ENCODE data around the gene HBS1L. TPM values are rescaled to one million over a fixed set of nuclear protein-coding genes. Genes with fewer than 3 reads are reported as not detected.
"Not testable (repeated sequence)": the region's sequence is repeated elsewhere in the genome, so short reads cannot be mapped to it uniquely, and the experiment has no call there.

HBS1L gene
- polyA plus RNA-seq, 1 donor from 2014 or later: 103 TPM

- Histone ChIP-seq H3K4me2 (ENCODE audit: low read length) (no peak overlapping the region), H4K20me1 (ENCODE audit: insufficient read depth) (no peaks in the 10 kb centered on the region), H3K79me2 (replicated peaks; ENCODE audit: insufficient read depth, low read length) (no peaks in the 10 kb centered on the region), H3K4me3 (ENCODE audit: low read length) (no peak overlapping the region), H3K9me3 (ENCODE audit: low read length) (no peaks in the 10 kb centered on the region), H2AFZ (ENCODE audit: low read depth, low read length) (no peak overlapping the region), H3K27ac (ENCODE audit: low read length) (no peak overlapping the region), H3K9me2 (ENCODE audit: insufficient read depth, low read length) (no peaks in the 10 kb centered on the region), H3F3A (ENCODE audit: insufficient read depth, low read length, poor library complexity, severe bottlenecking) (no peaks in the 10 kb centered on the region), H3K9ac (ENCODE audit: low read length) (no peak overlapping the region), H3K27me3 (ENCODE audit: insufficient read depth, low read depth, low read length) (no peaks in the 10 kb centered on the region), H3K36me3 (ENCODE audit: insufficient read depth, low read length) (no peaks in the 10 kb centered on the region)
- TF ChIP-seq TAF1 (IDR thresholded peaks at IDR 0.05; ENCODE audit: low read depth) (no peak), EZH2 (IDR thresholded peaks at IDR 0.05; ENCODE audit: borderline replicate concordance, insufficient read depth, low read length, poor library complexity, severe bottlenecking) (no peak), EP300 (conservative IDR thresholded peaks at IDR 0.05; ENCODE audit: poor library complexity, severe bottlenecking) (no peak), POLR2AphosphoS5 (IDR thresholded peaks at IDR 0.05) (no peak), RAD21 (conservative IDR thresholded peaks at IDR 0.05) (no peak), SMC3 (conservative IDR thresholded peaks at IDR 0.05; ENCODE audit: poor library complexity) (no peak)
- TF ChIP-seq, protein P1, sequence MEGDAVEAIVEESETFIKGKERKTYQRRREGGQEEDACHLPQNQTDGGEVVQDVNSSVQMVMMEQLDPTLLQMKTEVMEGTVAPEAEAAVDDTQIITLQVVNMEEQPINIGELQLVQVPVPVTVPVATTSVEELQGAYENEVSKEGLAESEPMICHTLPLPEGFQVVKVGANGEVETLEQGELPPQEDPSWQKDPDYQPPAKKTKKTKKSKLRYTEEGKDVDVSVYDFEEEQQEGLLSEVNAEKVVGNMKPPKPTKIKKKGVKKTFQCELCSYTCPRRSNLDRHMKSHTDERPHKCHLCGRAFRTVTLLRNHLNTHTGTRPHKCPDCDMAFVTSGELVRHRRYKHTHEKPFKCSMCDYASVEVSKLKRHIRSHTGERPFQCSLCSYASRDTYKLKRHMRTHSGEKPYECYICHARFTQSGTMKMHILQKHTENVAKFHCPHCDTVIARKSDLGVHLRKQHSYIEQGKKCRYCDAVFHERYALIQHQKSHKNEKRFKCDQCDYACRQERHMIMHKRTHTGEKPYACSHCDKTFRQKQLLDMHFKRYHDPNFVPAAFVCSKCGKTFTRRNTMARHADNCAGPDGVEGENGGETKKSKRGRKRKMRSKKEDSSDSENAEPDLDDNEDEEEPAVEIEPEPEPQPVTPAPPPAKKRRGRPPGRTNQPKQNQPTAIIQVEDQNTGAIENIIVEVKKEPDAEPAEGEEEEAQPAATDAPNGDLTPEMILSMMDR (IDR thresholded peaks at IDR 0.05; ENCODE audit: poor library complexity, severe bottlenecking): no peak
- TF ChIP-seq, protein P2, sequence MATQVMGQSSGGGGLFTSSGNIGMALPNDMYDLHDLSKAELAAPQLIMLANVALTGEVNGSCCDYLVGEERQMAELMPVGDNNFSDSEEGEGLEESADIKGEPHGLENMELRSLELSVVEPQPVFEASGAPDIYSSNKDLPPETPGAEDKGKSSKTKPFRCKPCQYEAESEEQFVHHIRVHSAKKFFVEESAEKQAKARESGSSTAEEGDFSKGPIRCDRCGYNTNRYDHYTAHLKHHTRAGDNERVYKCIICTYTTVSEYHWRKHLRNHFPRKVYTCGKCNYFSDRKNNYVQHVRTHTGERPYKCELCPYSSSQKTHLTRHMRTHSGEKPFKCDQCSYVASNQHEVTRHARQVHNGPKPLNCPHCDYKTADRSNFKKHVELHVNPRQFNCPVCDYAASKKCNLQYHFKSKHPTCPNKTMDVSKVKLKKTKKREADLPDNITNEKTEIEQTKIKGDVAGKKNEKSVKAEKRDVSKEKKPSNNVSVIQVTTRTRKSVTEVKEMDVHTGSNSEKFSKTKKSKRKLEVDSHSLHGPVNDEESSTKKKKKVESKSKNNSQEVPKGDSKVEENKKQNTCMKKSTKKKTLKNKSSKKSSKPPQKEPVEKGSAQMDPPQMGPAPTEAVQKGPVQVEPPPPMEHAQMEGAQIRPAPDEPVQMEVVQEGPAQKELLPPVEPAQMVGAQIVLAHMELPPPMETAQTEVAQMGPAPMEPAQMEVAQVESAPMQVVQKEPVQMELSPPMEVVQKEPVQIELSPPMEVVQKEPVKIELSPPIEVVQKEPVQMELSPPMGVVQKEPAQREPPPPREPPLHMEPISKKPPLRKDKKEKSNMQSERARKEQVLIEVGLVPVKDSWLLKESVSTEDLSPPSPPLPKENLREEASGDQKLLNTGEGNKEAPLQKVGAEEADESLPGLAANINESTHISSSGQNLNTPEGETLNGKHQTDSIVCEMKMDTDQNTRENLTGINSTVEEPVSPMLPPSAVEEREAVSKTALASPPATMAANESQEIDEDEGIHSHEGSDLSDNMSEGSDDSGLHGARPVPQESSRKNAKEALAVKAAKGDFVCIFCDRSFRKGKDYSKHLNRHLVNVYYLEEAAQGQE (IDR thresholded peaks at IDR 0.05; ENCODE audit: borderline replicate concordance): no peak
Observed at GRCh38 chr6:135060076-135060475, 5.5 kb upstream of the HBS1L start.

DNA sequence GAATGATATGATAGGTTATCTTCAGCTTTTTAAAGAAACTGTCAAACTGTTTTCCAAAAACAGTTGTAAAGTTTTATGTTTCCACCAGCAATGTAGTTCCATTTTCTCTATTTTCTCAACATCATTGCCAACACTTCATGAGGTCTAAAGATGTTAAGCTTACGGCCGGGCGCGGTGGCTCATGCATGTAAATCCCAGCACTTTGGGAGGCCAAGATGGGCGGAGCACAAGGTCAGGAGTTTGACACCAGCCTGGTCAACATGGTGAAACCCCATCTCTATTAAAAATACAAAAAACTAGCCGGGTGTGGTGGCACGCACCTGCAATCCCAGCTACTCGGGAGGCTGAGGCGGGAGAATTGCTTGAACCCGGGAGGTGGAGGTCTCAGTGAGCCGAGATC, 3.7 kb upstream of the HBS1L start:
- H2AFZ ChIP-seq (ENCODE audit: low read depth, low read length); H3K4me3 ChIP-seq (ENCODE audit: low read length); H3F3A ChIP-seq (ENCODE audit: insufficient read depth, low read length, poor library complexity, severe bottlenecking); H3K4me2 ChIP-seq (ENCODE audit: low read length); H3K9me3 ChIP-seq (ENCODE audit: low read length); H3K9ac ChIP-seq (ENCODE audit: low read length); H3K9me2 ChIP-seq (ENCODE audit: insufficient read depth, low read length); H3K27ac ChIP-seq (ENCODE audit: low read length); H3K36me3 ChIP-seq (ENCODE audit: insufficient read depth, low read length); H3K27me3 ChIP-seq (ENCODE audit: insufficient read depth, low read depth, low read length); H4K20me1 ChIP-seq (ENCODE audit: insufficient read depth): not testable (repeated sequence)
- H3K79me2 ChIP-seq (replicated peaks; ENCODE audit: insufficient read depth, low read length): peaks cover 12% of the 10 kb centered on the region

- Histone ChIP-seq H3K4me2 (ENCODE audit: low read length) (no peak overlapping the region), H3K79me2 (replicated peaks; ENCODE audit: insufficient read depth, low read length) (peaks cover 29% of the 10 kb centered on the region), H2AFZ (ENCODE audit: low read depth, low read length) (no peak overlapping the region), H3K27ac (ENCODE audit: low read length) (no peak overlapping the region), H3K27me3 (ENCODE audit: insufficient read depth, low read depth, low read length) (no peaks in the 10 kb centered on the region), H3K4me3 (ENCODE audit: low read length) (no peak overlapping the region), H3K36me3 (ENCODE audit: insufficient read depth, low read length) (no peaks in the 10 kb centered on the region), H3F3A (ENCODE audit: insufficient read depth, low read length, poor library complexity, severe bottlenecking) (no peaks in the 10 kb centered on the region), H3K9ac (ENCODE audit: low read length) (no peak overlapping the region), H3K9me2 (ENCODE audit: insufficient read depth, low read length) (no peaks in the 10 kb centered on the region), H4K20me1 (ENCODE audit: insufficient read depth) (no peaks in the 10 kb centered on the region), H3K9me3 (ENCODE audit: low read length) (no peaks in the 10 kb centered on the region)
- TF ChIP-seq POLR2AphosphoS5 (IDR thresholded peaks at IDR 0.05) (no peak), RAD21 (conservative IDR thresholded peaks at IDR 0.05) (no peak), MXI1 (conservative IDR thresholded peaks at IDR 0.05; ENCODE audit: poor library complexity, severe bottlenecking) (no peak), EZH2 (IDR thresholded peaks at IDR 0.05; ENCODE audit: borderline replicate concordance, insufficient read depth, low read length, poor library complexity, severe bottlenecking) (no peak), SMC3 (conservative IDR thresholded peaks at IDR 0.05; ENCODE audit: poor library complexity) (no peak), EP300 (conservative IDR thresholded peaks at IDR 0.05; ENCODE audit: poor library complexity, severe bottlenecking) (no peak), TAF1 (IDR thresholded peaks at IDR 0.05; ENCODE audit: low read depth) (no peak)
- TF ChIP-seq, protein P1 (IDR thresholded peaks at IDR 0.05; ENCODE audit: poor library complexity, severe bottlenecking): no peak
- TF ChIP-seq, protein P2 (IDR thresholded peaks at IDR 0.05; ENCODE audit: borderline replicate concordance): no peak
Observed at GRCh38 chr6:135056632-135057031, 2.0 kb upstream of the HBS1L start.
